PC-3 (cell line): ENCODE results near the gene COMMD7. TPM values are rescaled to one million over a fixed set of nuclear protein-coding genes. Genes with fewer than 3 reads are reported as not detected.
"Not testable (repeated sequence)": the region's sequence is repeated elsewhere in the genome, so short reads cannot be mapped to it uniquely, and the experiment has no call there.

ENCODE experiments used
- ATAC-seq: fragments of 200-7000 bp; cut with Tn5 transposase; 2 replicates; pipeline ENCODE4 v1.9.1; 2020; ENCODE audit warnings: mild to moderate bottlenecking, moderate library complexity
- BruUV-seq: library from RNA; stranded (reverse); fragments of 400-500 nt; replicated peaks from 2 replicates; lab custom pipeline; 2021; lab: Mats Ljungman, UMichigan
- CTCF ChIA-PET: fragments of 300-600 bp; sonication (Branson Sonifier 250); formaldehyde crosslinking; loops from one replicate; lab custom pipeline; 2022; ENCODE audit warnings: antibody characterized with exemption; lab: Charles Lee
- POLR2A ChIA-PET: fragments of 300-600 bp; sonication (Branson Sonifier 250); formaldehyde crosslinking; loops from one replicate; lab custom pipeline; 2022; ENCODE audit warnings: antibody characterized with exemption; ENCODE audit not compliant: unreplicated experiment; lab: Charles Lee
- DNase-seq: peaks from one replicate; pipeline ENCODE4 v3.0.0-alpha.2; 2015
- H2AFZ ChIP-seq: fragments of 300-600 bp; sonication (generic); 2 replicates; pipeline ENCODE4 v1.6.0; 2016; ENCODE audit warnings: antibody characterized with exemption, low read length
- H3F3A ChIP-seq: fragments of 300-600 bp; sonication (generic); one replicate; pipeline ENCODE4 v1.6.0; 2017; ENCODE audit warnings: antibody characterized with exemption, low read length, control low read depth, mild to moderate bottlenecking; ENCODE audit not compliant: unreplicated experiment
- H3K27ac ChIP-seq: fragments of 300-600 bp; sonication (generic); 2 replicates; pipeline ENCODE4 v1.5.1; 2016; ENCODE audit warnings: mild to moderate bottlenecking, low read length
- H3K27me3 ChIP-seq: fragments of 300-600 bp; sonication (generic); 2 replicates; pipeline ENCODE4 v1.6.1; 2016; ENCODE audit warnings: low read length, mixed read lengths
- H3K36me3 ChIP-seq: fragments of 300-600 bp; sonication (generic); 2 replicates; pipeline ENCODE4 v1.6.1; 2016; ENCODE audit warnings: low read depth, mixed run types, low read length, mixed read lengths
- H3K4me1 ChIP-seq: fragments of 300-600 bp; sonication (generic); 2 replicates; pipeline ENCODE4 v1.5.1; 2016; ENCODE audit warnings: low read length; ENCODE audit not compliant: insufficient read depth
- H3K4me2 ChIP-seq: fragments of 300-600 bp; sonication (generic); 2 replicates; pipeline ENCODE4 v1.6.0; 2016; ENCODE audit warnings: low read length
- H3K4me3 ChIP-seq: fragments of 300-600 bp; sonication (generic); 2 replicates; pipeline ENCODE4 v1.5.1; 2016; ENCODE audit warnings: mild to moderate bottlenecking, low read length, mixed read lengths
- H3K79me2 ChIP-seq: fragments of 300-600 bp; sonication (generic); 2 replicates; pipeline ENCODE4 v1.6.1; 2017; ENCODE audit warnings: low read length, mixed read lengths
- H3K9ac ChIP-seq: fragments of 300-600 bp; sonication (generic); 2 replicates; pipeline ENCODE4 v1.6.0; 2016; ENCODE audit warnings: mild to moderate bottlenecking, low read length
- H3K9me2 ChIP-seq: fragments of 300-600 bp; sonication (generic); replicated peaks from 2 replicates; pipeline ENCODE4 v1.6.1; 2016; ENCODE audit warnings: mixed run types, low read length, mixed read lengths
- H3K9me3 ChIP-seq: fragments of 300-600 bp; sonication (generic); 2 replicates; pipeline ENCODE4 v1.6.1; 2016; ENCODE audit warnings: low read length, mixed read lengths
- H4K20me1 ChIP-seq: fragments of 300-600 bp; sonication (generic); 2 replicates; pipeline ENCODE4 v1.6.1; 2016; ENCODE audit warnings: low read length, mixed read lengths
- EZH2 ChIP-seq: fragments of 300-600 bp; sonication (generic); IDR thresholded peaks from one replicate; pipeline ENCODE4 v1.6.1; 2017; ENCODE audit warnings: antibody characterized with exemption, mild to moderate bottlenecking, low read length; ENCODE audit not compliant: unreplicated experiment
- EZH2phosphoT487 ChIP-seq: fragments of 300-600 bp; sonication (generic); IDR thresholded peaks from 2 replicates; pipeline ENCODE4 v1.6.1; 2018; ENCODE audit warnings: mild to moderate bottlenecking, antibody characterized with exemption, low read length, borderline replicate concordance
- intact Hi-C: fragments of 100-400 bp; cut with micrococcal nuclease; formaldehyde crosslinking; loops from 2 replicates; pipeline ENCODE4 v1.9.0; 2023
- total RNA-seq: library from RNA; depleted of rRNA; stranded (reverse); fragments of >200 nt; gene quantifications from 2 replicates; pipeline ENCODE4 v1.2.3, GENCODE V29; 2014
- TF ChIP-seq, protein P1 (sequence below): fragments of 300-600 bp; sonication (generic); conservative IDR thresholded peaks from 2 replicates; pipeline ENCODE4 v1.5.1; 2017; ENCODE audit warnings: antibody characterized with exemption, low read depth, mild to moderate bottlenecking, low read length

The COMMD7 gene
- total RNA-seq, 1 experiment from 2014 or later = 33.5 TPM

DNA sequence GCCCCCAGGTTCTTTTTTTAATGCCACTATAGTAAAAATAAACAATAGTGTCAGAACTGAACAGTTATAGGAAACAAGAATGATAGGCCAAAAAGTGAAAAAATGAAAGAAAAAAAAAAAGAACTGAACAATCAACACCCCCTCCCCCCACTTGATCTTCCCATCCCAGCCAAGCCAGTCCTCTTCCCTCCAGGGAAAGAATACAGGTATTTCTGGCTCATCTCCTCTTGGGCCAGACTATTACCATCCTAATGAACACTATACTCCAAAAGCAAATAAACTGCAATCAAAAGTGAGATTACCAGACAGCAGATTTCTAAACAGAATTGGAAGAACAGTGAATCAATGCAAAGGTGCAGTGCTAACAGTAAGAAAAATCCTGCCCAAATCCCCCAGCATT is 48.2 kb downstream of the COMMD7 start:
- Histone ChIP-seq H3K27me3 (no peaks in the 10 kb centered on the region), H3K36me3 (no peaks in the 10 kb centered on the region), H3K4me3 (no peak overlapping the region), H2AFZ (no peak overlapping the region), H3K9me2 (no peaks in the 10 kb centered on the region), H3K9me3 (no peaks in the 10 kb centered on the region), H3K9ac (no peak overlapping the region), H3K4me2 (no peak overlapping the region), H4K20me1 (no peaks in the 10 kb centered on the region), H3F3A (no peaks in the 10 kb centered on the region), H3K79me2 (no peaks in the 10 kb centered on the region), H3K27ac (no peak overlapping the region), H3K4me1 (no peaks in the 10 kb centered on the region)
- intact Hi-C loops = no loop called here
- no peak for TF ChIP-seq EZH2
- no peak for TF ChIP-seq EZH2phosphoT487
- TF ChIP-seq, protein P1, sequence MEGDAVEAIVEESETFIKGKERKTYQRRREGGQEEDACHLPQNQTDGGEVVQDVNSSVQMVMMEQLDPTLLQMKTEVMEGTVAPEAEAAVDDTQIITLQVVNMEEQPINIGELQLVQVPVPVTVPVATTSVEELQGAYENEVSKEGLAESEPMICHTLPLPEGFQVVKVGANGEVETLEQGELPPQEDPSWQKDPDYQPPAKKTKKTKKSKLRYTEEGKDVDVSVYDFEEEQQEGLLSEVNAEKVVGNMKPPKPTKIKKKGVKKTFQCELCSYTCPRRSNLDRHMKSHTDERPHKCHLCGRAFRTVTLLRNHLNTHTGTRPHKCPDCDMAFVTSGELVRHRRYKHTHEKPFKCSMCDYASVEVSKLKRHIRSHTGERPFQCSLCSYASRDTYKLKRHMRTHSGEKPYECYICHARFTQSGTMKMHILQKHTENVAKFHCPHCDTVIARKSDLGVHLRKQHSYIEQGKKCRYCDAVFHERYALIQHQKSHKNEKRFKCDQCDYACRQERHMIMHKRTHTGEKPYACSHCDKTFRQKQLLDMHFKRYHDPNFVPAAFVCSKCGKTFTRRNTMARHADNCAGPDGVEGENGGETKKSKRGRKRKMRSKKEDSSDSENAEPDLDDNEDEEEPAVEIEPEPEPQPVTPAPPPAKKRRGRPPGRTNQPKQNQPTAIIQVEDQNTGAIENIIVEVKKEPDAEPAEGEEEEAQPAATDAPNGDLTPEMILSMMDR = no peak
- BruUV-seq = no TSS peak
- CTCF ChIA-PET = no interaction called here
- DNase-seq (no peak), ATAC-seq (no peak)
- POLR2A ChIA-PET = no interaction called here

DNA sequence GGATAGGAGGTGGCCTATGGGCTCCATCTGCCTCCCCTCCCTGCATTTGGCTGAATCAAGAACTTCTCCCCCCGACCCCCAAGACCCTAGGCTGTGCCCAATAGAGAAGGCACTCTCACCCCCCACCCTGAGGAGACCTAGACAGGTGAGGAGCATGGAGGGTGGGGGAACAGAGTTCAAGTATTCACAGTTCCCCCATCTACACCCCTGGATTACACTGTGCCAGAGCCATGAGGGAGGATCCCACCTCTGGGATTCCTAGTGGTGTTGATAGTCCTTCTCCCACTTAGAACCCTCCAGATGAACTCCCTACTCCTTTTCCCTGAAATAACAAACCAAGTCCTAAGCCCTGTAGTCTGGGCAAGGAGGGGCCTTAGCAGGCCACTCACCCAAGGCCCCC is 54.3 kb downstream of the COMMD7 start:
- H3F3A ChIP-seq, H3K36me3 ChIP-seq, DNase-seq, H3K4me1 ChIP-seq, H3K4me2 ChIP-seq, H3K4me3 ChIP-seq, ATAC-seq, H3K27me3 ChIP-seq, H3K9ac ChIP-seq, H4K20me1 ChIP-seq, H3K9me3 ChIP-seq, POLR2A ChIA-PET, H2AFZ ChIP-seq, intact Hi-C loops, CTCF ChIA-PET, H3K27ac ChIP-seq, BruUV-seq, H3K79me2 ChIP-seq, H3K9me2 ChIP-seq: not testable (repeated sequence)

DNA sequence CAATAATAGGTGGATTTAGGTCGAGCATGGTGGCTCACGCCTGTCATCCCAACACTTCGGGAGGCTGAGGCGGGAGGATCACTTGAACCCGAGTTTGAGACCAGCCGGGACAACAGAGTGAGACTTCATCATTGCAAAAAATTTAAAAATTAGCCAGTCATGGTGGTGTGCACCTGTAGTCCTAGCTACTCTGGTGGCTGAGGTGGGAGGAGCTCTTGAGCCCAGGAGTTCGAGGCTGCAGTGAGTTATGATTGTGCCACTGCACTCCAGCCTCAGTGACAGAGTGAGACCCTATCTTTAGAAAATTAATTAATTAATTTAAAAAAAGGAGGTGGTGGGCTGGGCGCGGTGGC is 56.1 kb downstream of the COMMD7 start:
- Histone ChIP-seq H3F3A (no peaks in the 10 kb centered on the region), H3K4me3 (no peak overlapping the region), H3K27ac (no peak overlapping the region), H2AFZ (no peak overlapping the region), H3K36me3 (no peaks in the 10 kb centered on the region), H3K9me2 (no peaks in the 10 kb centered on the region), H3K4me1 (no peaks in the 10 kb centered on the region), H3K79me2 (no peaks in the 10 kb centered on the region), H4K20me1 (no peaks in the 10 kb centered on the region), H3K9me3 (no peaks in the 10 kb centered on the region), H3K4me2 (no peak overlapping the region), H3K27me3 (no peaks in the 10 kb centered on the region), H3K9ac (no peak overlapping the region)
- no TSS peak for BruUV-seq
- TF ChIP-seq EZH2phosphoT487 (no peak), EZH2 (no peak)
- TF ChIP-seq, protein P1 = no peak
- CTCF ChIA-PET = no interaction called here
- intact Hi-C loops = no loop called here
- POLR2A ChIA-PET = no interaction called here
- ATAC-seq = no peak
- no peak for DNase-seq
